ENCODE measurements around the gene NSUN6.

Gene NSUN6

GRCh38 chr10:18685555-18685954 lies 34.2 kb upstream of the NSUN6 start:
- no peak for DNase-seq (ENCODE audit: low read depth)
- no peak overlapping the region for H3K4me3 ChIP-seq (ENCODE audit: control insufficient read depth, low read depth, low read length)

GRCh38 chr10:18684953-18685352 lies 33.6 kb upstream of the NSUN6 start:
- H3K4me3 ChIP-seq (ENCODE audit: control insufficient read depth, low read depth, low read length) = no peak overlapping the region
- no peak for TF ChIP-seq CTCF (conservative IDR thresholded peaks at IDR 0.05; ENCODE audit: control insufficient read depth, insufficient read depth, low read depth, low read length)
- no peak for DNase-seq (ENCODE audit: low read depth)

More at GRCh38 chr10:18685555-18685954, 34.2 kb upstream of the NSUN6 start:
- no peak for TF ChIP-seq CTCF (conservative IDR thresholded peaks at IDR 0.05; ENCODE audit: control insufficient read depth, insufficient read depth, low read depth, low read length)

- H3K4me3 ChIP-seq (ENCODE audit: control insufficient read depth, low read depth, low read length) = no peak overlapping the region
- DNase-seq (ENCODE audit: low read depth) = no peak
- no peak for TF ChIP-seq CTCF (conservative IDR thresholded peaks at IDR 0.05; ENCODE audit: control insufficient read depth, insufficient read depth, low read depth, low read length)
These were observed 33.0 kb upstream of the NSUN6 start for GRCh38 chr10:18684416-18684815.

- no peak for TF ChIP-seq CTCF (conservative IDR thresholded peaks at IDR 0.05; ENCODE audit: control insufficient read depth, insufficient read depth, low read depth, low read length)
- no peak overlapping the region for H3K4me3 ChIP-seq (ENCODE audit: control insufficient read depth, low read depth, low read length)
- peak; percentile 84 for DNase-seq (ENCODE audit: low read depth)
These were observed 32.0 kb upstream of the NSUN6 start for GRCh38 chr10:18683427-18683826.

GRCh38 chr10:18681971-18682411 lies 30.6 kb upstream of the NSUN6 start:
- no peak overlapping the region for H3K4me3 ChIP-seq (ENCODE audit: control insufficient read depth, low read depth, low read length)
- peak; percentile 31 for DNase-seq (ENCODE audit: low read depth)
- no peak for TF ChIP-seq CTCF (conservative IDR thresholded peaks at IDR 0.05; ENCODE audit: control insufficient read depth, insufficient read depth, low read depth, low read length)

GRCh38 chr10:18681366-18681765 lies 30.0 kb upstream of the NSUN6 start:
- H3K4me3 ChIP-seq (ENCODE audit: control insufficient read depth, low read depth, low read length) = no peak overlapping the region
- peak; percentile 51 for DNase-seq (ENCODE audit: low read depth)
- TF ChIP-seq CTCF (conservative IDR thresholded peaks at IDR 0.05; ENCODE audit: control insufficient read depth, insufficient read depth, low read depth, low read length) = no peak

- no peak overlapping the region for H3K4me3 ChIP-seq (ENCODE audit: control insufficient read depth, low read depth, low read length)
- TF ChIP-seq CTCF (conservative IDR thresholded peaks at IDR 0.05; ENCODE audit: control insufficient read depth, insufficient read depth, low read depth, low read length) = no peak
- DNase-seq (ENCODE audit: low read depth) = no peak
These were observed 29.4 kb upstream of the NSUN6 start for GRCh38 chr10:18680754-18681153.
